Astrocyte (in vitro differentiated cells and primary cell): ENCODE measurements around the gene CTSL. TPM values are rescaled to one million over a fixed set of nuclear protein-coding genes. Genes with fewer than 3 reads are reported as not detected.

Experiments
- DNase-seq: peaks from one replicate; pipeline ENCODE4 v3.0.0-alpha.2; 2010; ENCODE audit warnings: low read depth
- FAIRE-seq: peaks from 2 replicates; lab custom pipeline; 2011; peaks lifted over from hg19 to GRCh38; lab: Jason Lieb, UNC
- H2AFZ ChIP-seq: 2 replicates; pipeline ENCODE4 v1.6.0; 2012; ENCODE audit warnings: low read depth, low read length, inconsistent platforms
- H3K27ac ChIP-seq: 2 replicates; pipeline ENCODE4 v1.5.1; 2011; ENCODE audit warnings: low read depth, low read length, inconsistent platforms
- H3K27me3 ChIP-seq: 2 replicates; pipeline ENCODE4 v1.6.0; 2011; ENCODE audit warnings: low read length, inconsistent platforms; ENCODE audit not compliant: insufficient read depth
- H3K36me3 ChIP-seq: 2 replicates; pipeline ENCODE4 v1.5.1; 2011; ENCODE audit warnings: low read length, inconsistent platforms; ENCODE audit not compliant: insufficient read depth
- H3K4me1 ChIP-seq: 2 replicates; pipeline ENCODE4 v1.5.1; 2011; ENCODE audit warnings: low read length, inconsistent platforms; ENCODE audit not compliant: insufficient read depth
- H3K4me2 ChIP-seq: 2 replicates; pipeline ENCODE4 v1.6.0; 2012; ENCODE audit warnings: low read length, inconsistent platforms
- H3K4me3 ChIP-seq: 2 replicates; pipeline ENCODE4 v1.5.1; 2011; ENCODE audit warnings: low read depth, mild to moderate bottlenecking, low read length, inconsistent platforms; ENCODE audit not compliant: insufficient read depth
- H3K79me2 ChIP-seq: 2 replicates; pipeline ENCODE4 v1.6.0; 2012; ENCODE audit warnings: mild to moderate bottlenecking, low read length, inconsistent platforms; ENCODE audit not compliant: insufficient read depth
- H3K9ac ChIP-seq: 2 replicates; pipeline ENCODE4 v1.6.0; 2012; ENCODE audit warnings: mild to moderate bottlenecking, low read length, inconsistent platforms
- H3K9me3 ChIP-seq: 2 replicates; pipeline ENCODE4 v1.5.1; 2012; ENCODE audit warnings: low read depth, mild to moderate bottlenecking, low read length, inconsistent platforms; ENCODE audit not compliant: insufficient read depth
- H4K20me1 ChIP-seq: 2 replicates; pipeline ENCODE4 v1.6.0; 2012; ENCODE audit warnings: low read length, inconsistent platforms; ENCODE audit not compliant: insufficient read depth
- H3K27ac Mint-ChIP-seq: one replicate; pipeline ENCODE4 v1.8.0; 2021; ENCODE audit warnings: mild to moderate bottlenecking, mixed read lengths; ENCODE audit not compliant: unreplicated experiment
- H3K27me3 Mint-ChIP-seq: one replicate; pipeline ENCODE4 v1.8.0; 2021; ENCODE audit warnings: low read depth, mixed read lengths; ENCODE audit not compliant: unreplicated experiment
- H3K36me3 Mint-ChIP-seq: one replicate; pipeline ENCODE4 v1.8.0; 2021; ENCODE audit warnings: low read depth, mixed read lengths; ENCODE audit not compliant: unreplicated experiment
- H3K4me1 Mint-ChIP-seq: one replicate; pipeline ENCODE4 v1.8.0; 2021; ENCODE audit warnings: low read depth, mixed read lengths; ENCODE audit not compliant: unreplicated experiment
- H3K4me3 Mint-ChIP-seq: one replicate; pipeline ENCODE4 v1.8.0; 2021; ENCODE audit warnings: mild to moderate bottlenecking, moderate library complexity, mixed read lengths; ENCODE audit not compliant: unreplicated experiment
- H3K9me3 Mint-ChIP-seq: one replicate; pipeline ENCODE4 v1.8.0; 2021; ENCODE audit warnings: mild to moderate bottlenecking, mixed read lengths; ENCODE audit not compliant: unreplicated experiment
- EZH2 ChIP-seq: IDR thresholded peaks from 2 replicates; pipeline ENCODE4 v1.6.1; 2012; ENCODE audit warnings: mild to moderate bottlenecking, low read length, inconsistent platforms; ENCODE audit not compliant: insufficient read depth
- total RNA-seq: library from RNA; stranded (reverse); gene quantifications from 2 replicates; pipeline ENCODE4 v1.2.1, GENCODE V29; 2021
- TF ChIP-seq, protein P1 (sequence below): IDR thresholded peaks from 2 replicates; pipeline ENCODE4 v1.5.1; 2011; ENCODE audit warnings: low read depth, mild to moderate bottlenecking, inconsistent platforms, low read length, moderate library complexity; ENCODE audit not compliant: insufficient read depth

CTSL gene
- total RNA-seq, 1 donor from 2014 or later: 94.9 TPM

DNA sequence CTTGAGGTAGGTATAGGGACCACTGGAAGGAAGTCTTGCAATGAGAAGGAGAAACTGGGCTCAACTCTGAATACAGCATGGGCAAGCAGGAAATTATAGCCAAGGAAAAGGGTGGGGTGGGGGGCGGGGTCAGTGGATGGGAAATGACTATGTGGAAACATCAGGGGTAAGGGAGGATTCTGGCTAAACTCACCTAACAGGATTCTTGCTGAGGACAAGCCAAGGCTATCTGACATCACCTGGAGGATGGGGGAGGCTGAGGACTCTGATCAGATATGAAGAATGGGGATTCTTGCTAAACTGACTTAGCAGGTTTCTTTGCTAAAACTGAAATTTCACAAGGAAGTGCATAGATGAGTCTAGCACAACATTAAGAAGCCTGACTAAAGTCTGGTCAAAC, 40.8 kb downstream of the CTSL start:
- no peak for DNase-seq
- Histone ChIP-seq H3K27me3 (peaks cover 11% of the 10 kb centered on the region), H3K79me2 (no peaks in the 10 kb centered on the region), H3K9me3 (no peaks in the 10 kb centered on the region), H3K36me3 (no peaks in the 10 kb centered on the region), H3K27ac (no peak overlapping the region), H2AFZ (no peak overlapping the region), H3K9ac (no peak overlapping the region), H4K20me1 (no peaks in the 10 kb centered on the region), H3K4me1 (no peaks in the 10 kb centered on the region), H3K4me2 (no peak overlapping the region), H3K4me3 (no peak overlapping the region)
- Mint-ChIP-seq H3K4me1 (no peaks in the 10 kb centered on the region), H3K4me3 (no peak overlapping the region), H3K27me3 (peaks cover 10% of the 10 kb centered on the region), H3K27ac (peak overlapping the region; percentile 26), H3K9me3 (no peaks in the 10 kb centered on the region), H3K36me3 (no peaks in the 10 kb centered on the region)
- TF ChIP-seq EZH2: no peak
- TF ChIP-seq, protein P1, sequence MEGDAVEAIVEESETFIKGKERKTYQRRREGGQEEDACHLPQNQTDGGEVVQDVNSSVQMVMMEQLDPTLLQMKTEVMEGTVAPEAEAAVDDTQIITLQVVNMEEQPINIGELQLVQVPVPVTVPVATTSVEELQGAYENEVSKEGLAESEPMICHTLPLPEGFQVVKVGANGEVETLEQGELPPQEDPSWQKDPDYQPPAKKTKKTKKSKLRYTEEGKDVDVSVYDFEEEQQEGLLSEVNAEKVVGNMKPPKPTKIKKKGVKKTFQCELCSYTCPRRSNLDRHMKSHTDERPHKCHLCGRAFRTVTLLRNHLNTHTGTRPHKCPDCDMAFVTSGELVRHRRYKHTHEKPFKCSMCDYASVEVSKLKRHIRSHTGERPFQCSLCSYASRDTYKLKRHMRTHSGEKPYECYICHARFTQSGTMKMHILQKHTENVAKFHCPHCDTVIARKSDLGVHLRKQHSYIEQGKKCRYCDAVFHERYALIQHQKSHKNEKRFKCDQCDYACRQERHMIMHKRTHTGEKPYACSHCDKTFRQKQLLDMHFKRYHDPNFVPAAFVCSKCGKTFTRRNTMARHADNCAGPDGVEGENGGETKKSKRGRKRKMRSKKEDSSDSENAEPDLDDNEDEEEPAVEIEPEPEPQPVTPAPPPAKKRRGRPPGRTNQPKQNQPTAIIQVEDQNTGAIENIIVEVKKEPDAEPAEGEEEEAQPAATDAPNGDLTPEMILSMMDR: no peak
- no peak for FAIRE-seq

DNA sequence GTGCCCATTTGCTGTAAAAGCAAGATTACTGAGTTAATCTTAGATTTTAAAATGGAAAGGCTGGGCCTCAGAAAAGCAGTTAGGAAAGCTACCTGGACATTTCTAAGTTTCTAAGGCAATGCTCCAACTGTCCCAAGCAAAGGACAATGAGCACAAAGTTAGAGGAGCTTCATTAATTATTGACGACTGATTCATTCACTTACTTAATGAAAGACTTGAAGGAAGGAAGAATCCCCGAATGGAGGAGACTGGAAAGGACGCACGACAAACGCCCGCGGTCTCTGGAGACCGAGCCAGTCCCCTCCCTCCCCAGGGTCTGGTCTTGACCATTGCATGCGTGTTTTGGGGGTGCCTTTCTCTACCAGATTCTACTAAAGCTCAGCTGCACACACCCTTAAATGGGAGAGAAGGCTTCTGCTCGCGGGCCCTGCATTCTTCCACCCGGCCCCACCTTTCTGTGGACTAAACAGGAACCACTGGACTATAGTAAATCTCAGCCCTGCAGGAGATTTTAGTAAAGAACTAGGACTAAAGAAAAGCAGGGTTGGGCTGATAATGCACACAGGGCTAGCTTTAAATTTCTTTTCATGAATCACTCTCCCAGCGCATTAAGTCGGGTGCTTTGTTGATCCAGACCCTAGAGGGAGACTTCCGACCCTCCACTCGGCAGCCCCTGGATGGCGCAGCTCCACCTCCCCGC, 44.8 kb downstream of the CTSL start:
- Histone ChIP-seq H3K9me3 (no peaks in the 10 kb centered on the region), H3K36me3 (no peaks in the 10 kb centered on the region), H3K9ac (no peak overlapping the region), H3K4me1 (no peaks in the 10 kb centered on the region), H3K27me3 (peaks cover 8% of the 10 kb centered on the region), H3K4me2 (no peak overlapping the region), H3K4me3 (no peak overlapping the region), H4K20me1 (no peaks in the 10 kb centered on the region), H3K27ac (no peak overlapping the region), H3K79me2 (no peaks in the 10 kb centered on the region), H2AFZ (no peak overlapping the region)
- Mint-ChIP-seq H3K27ac (no peak overlapping the region), H3K4me3 (no peak overlapping the region), H3K36me3 (no peaks in the 10 kb centered on the region), H3K27me3 (peaks cover 14% of the 10 kb centered on the region), H3K9me3 (no peaks in the 10 kb centered on the region), H3K4me1 (no peaks in the 10 kb centered on the region)
- FAIRE-seq (no peak), DNase-seq (no peak)
- TF ChIP-seq, protein P1: no peak
- no peak for TF ChIP-seq EZH2

DNA sequence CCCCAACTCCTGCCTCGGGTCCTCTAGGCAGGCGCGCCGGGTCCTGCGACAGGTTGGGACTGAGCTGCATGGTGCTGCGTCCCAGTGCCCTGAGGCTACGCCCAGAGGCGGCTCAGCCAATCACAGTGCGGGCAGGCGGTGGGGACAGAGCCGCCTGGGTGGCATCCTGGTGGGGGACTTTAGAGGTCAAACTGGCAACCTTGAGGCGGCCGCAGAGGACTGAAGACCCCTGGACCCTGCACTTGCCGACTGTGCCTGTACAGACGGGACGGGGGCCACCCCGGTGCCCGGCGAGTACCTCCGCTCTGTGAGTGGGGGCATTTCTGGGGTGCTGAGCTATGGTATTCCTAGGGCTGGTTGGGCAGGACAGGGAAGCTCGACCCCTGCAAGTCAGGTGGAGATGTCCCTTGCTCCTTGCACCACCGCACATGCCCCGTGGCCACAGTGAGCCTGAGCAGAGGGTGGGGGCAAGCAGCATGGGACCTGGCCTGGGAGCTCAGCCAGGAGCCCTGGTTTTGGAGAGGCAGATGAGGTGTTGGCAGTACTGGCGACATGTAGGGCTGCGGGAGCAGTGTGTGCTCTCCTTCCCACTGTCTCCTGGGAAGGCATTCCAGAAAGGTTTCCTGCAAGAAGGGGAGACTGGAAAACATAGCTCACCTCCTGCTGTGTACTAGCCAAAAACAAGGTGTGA, 45.5 kb downstream of the CTSL start:
- no peaks in the 10 kb centered on the region for H3K9me3 Mint-ChIP-seq
- Histone ChIP-seq H3K4me1 (no peaks in the 10 kb centered on the region), H3K9ac (no peak overlapping the region), H3K27me3 (peaks cover 8% of the 10 kb centered on the region), H3K36me3 (no peaks in the 10 kb centered on the region), H3K9me3 (no peaks in the 10 kb centered on the region), H3K79me2 (no peaks in the 10 kb centered on the region), H3K27ac (no peak overlapping the region), H2AFZ (no peak overlapping the region), H3K4me3 (no peak overlapping the region), H4K20me1 (no peaks in the 10 kb centered on the region), H3K4me2 (no peak overlapping the region)
- TF ChIP-seq EZH2: no peak
- TF ChIP-seq, protein P1: no peak
- H3K27ac Mint-ChIP-seq: no peak overlapping the region
- no peaks in the 10 kb centered on the region for H3K36me3 Mint-ChIP-seq
- H3K4me1 Mint-ChIP-seq: no peaks in the 10 kb centered on the region
- no peak for FAIRE-seq
- DNase-seq: no peak
- no peak overlapping the region for H3K4me3 Mint-ChIP-seq
- H3K27me3 Mint-ChIP-seq: peaks cover 14% of the 10 kb centered on the region
